ENCODE data around the gene DYRK1B.
"Not testable (repeated sequence)": the region's sequence is repeated elsewhere in the genome, so short reads cannot be mapped to it uniquely, and the experiment has no call there.

GRCh38 chr19:39876486-39876885 is 42.5 kb upstream of the DYRK1B start:
- TF ChIP-seq, protein P1, sequence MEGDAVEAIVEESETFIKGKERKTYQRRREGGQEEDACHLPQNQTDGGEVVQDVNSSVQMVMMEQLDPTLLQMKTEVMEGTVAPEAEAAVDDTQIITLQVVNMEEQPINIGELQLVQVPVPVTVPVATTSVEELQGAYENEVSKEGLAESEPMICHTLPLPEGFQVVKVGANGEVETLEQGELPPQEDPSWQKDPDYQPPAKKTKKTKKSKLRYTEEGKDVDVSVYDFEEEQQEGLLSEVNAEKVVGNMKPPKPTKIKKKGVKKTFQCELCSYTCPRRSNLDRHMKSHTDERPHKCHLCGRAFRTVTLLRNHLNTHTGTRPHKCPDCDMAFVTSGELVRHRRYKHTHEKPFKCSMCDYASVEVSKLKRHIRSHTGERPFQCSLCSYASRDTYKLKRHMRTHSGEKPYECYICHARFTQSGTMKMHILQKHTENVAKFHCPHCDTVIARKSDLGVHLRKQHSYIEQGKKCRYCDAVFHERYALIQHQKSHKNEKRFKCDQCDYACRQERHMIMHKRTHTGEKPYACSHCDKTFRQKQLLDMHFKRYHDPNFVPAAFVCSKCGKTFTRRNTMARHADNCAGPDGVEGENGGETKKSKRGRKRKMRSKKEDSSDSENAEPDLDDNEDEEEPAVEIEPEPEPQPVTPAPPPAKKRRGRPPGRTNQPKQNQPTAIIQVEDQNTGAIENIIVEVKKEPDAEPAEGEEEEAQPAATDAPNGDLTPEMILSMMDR (IDR thresholded peaks at IDR 0.05) = not testable (repeated sequence)
- TF ChIP-seq POLR2A (IDR thresholded peaks at IDR 0.05) = not testable (repeated sequence)

Measured in thyroid gland (tissue), 4 donors.